Testis (tissue), 2 donors: ENCODE data around the gene RGSL1.

ENCODE experiments used
- CTCF ChIP-seq, 3 experiments: fragments of 450-650 bp in 2 of 3; fragments of 200-600 bp in 1 of 3; sonication (generic) in 1 of 3; IDR thresholded peaks; one replicate each; pipeline ENCODE4 v1.5.1; 2016 to 2019; ENCODE audit warnings: antibody characterized with exemption in 3 of 3, mild to moderate bottlenecking in 2 of 3, moderate library complexity in 1 of 3
- POLR2A ChIP-seq: fragments of 450-650 bp; IDR thresholded peaks from one replicate; pipeline ENCODE4 v1.6.1; 2017; ENCODE audit warnings: antibody characterized with exemption, mild to moderate bottlenecking, moderate library complexity

GRCh38 chr1:182608236-182608635, 158.3 kb downstream of the RGSL1 start:
- no peak for TF ChIP-seq POLR2A
- TF ChIP-seq CTCF (IDR thresholded peaks at IDR 0.05) = no peak
